WTC11 (cell line): ENCODE data around the gene USP48. TPM values are rescaled to one million over a fixed set of nuclear protein-coding genes. Genes with fewer than 3 reads are reported as not detected.

Experiments
- ATAC-seq: fragments of 200-7000 bp; cut with Tn5 transposase; 2 replicates; pipeline ENCODE4 v1.10.0; 2021; ENCODE audit warnings: mild to moderate bottlenecking, moderate library complexity
- CTCF ChIA-PET: fragments of 300-600 bp; sonication (Branson Sonifier 250); formaldehyde crosslinking; loops from one replicate; lab custom pipeline; 2021; ENCODE audit warnings: antibody characterized with exemption; lab: Charles Lee
- POLR2A ChIA-PET: fragments of 350-600 bp; sonication (Branson Sonifier 250); formaldehyde crosslinking; loops from one replicate; lab custom pipeline; 2021; ENCODE audit warnings: antibody characterized with exemption; lab: Charles Lee
- DNase-seq: peaks from one replicate; pipeline ENCODE4 v3.0.0; 2021; ENCODE audit warnings: low spot score
- H3K27ac Mint-ChIP-seq: 2 replicates; pipeline ENCODE4 v1.8.0; 2021; ENCODE audit warnings: mixed read lengths
- H3K27me3 Mint-ChIP-seq: 2 replicates; pipeline ENCODE4 v1.8.0; 2021; ENCODE audit warnings: low read depth, mild to moderate bottlenecking, moderate library complexity, mixed read lengths
- H3K36me3 Mint-ChIP-seq: 2 replicates; pipeline ENCODE4 v1.8.0; 2021; ENCODE audit warnings: mixed read lengths
- H3K4me1 Mint-ChIP-seq: 2 replicates; pipeline ENCODE4 v1.8.0; 2022; ENCODE audit warnings: mixed read lengths
- H3K4me3 Mint-ChIP-seq: 2 replicates; pipeline ENCODE4 v1.8.0; 2021; ENCODE audit warnings: mild to moderate bottlenecking, moderate library complexity, mixed read lengths
- H3K9me3 Mint-ChIP-seq: 2 replicates; pipeline ENCODE4 v1.8.0; 2021; ENCODE audit warnings: mixed read lengths
- ATF2 ChIP-seq: sonication (generic); formaldehyde crosslinking; IDR thresholded peaks from 2 replicates; pipeline ENCODE4 v1.8.1; 2022; ENCODE audit warnings: low read depth, missing genetic modification reagents, borderline replicate concordance
- CBFB ChIP-seq: sonication (generic); formaldehyde crosslinking; IDR thresholded peaks from 2 replicates; pipeline ENCODE4 v1.8.1; 2022; ENCODE audit warnings: mild to moderate bottlenecking, low read depth, missing genetic modification reagents
- CREM ChIP-seq: sonication (generic); formaldehyde crosslinking; IDR thresholded peaks from 2 replicates; pipeline ENCODE4 v1.8.1; 2022; ENCODE audit warnings: mild to moderate bottlenecking, missing genetic modification reagents, moderate library complexity
- E2F5 ChIP-seq: sonication (generic); formaldehyde crosslinking; IDR thresholded peaks from 2 replicates; pipeline ENCODE4 v1.8.1; 2022; ENCODE audit warnings: mild to moderate bottlenecking, moderate library complexity, missing genetic modification reagents
- ERG ChIP-seq: fragments of 250-450 bp; sonication (Bioruptor Pico); IDR thresholded peaks from 2 replicates; pipeline ENCODE4 v1.8.0; 2021; ENCODE audit warnings: mild to moderate bottlenecking
- FOXP4 ChIP-seq: sonication (generic); formaldehyde crosslinking; IDR thresholded peaks from 2 replicates; pipeline ENCODE4 v1.8.0; 2022; ENCODE audit warnings: mild to moderate bottlenecking, missing genetic modification reagents
- GABPB1 ChIP-seq: sonication (generic); formaldehyde crosslinking; IDR thresholded peaks from 2 replicates; pipeline ENCODE4 v1.8.1; 2023; ENCODE audit warnings: mild to moderate bottlenecking, missing genetic modification reagents
- IRF1 ChIP-seq: sonication (generic); formaldehyde crosslinking; IDR thresholded peaks from 2 replicates; pipeline ENCODE4 v1.8.0; 2023; ENCODE audit warnings: missing genetic modification reagents
- MAX ChIP-seq: sonication (generic); formaldehyde crosslinking; IDR thresholded peaks from 2 replicates; pipeline ENCODE4 v1.8.0; 2022; ENCODE audit warnings: mild to moderate bottlenecking, missing genetic modification reagents
- RORB ChIP-seq: fragments of 250-450 bp; sonication (Bioruptor Pico); IDR thresholded peaks from 2 replicates; pipeline ENCODE4 v1.9.0; 2021; ENCODE audit warnings: mild to moderate bottlenecking
- SMAD4 ChIP-seq: sonication (generic); formaldehyde crosslinking; IDR thresholded peaks from 2 replicates; pipeline ENCODE4 v1.8.0; 2022; ENCODE audit warnings: mild to moderate bottlenecking, missing genetic modification reagents
- SP1 ChIP-seq: sonication (generic); formaldehyde crosslinking; conservative IDR thresholded peaks from 2 replicates; pipeline ENCODE4 v1.8.1; 2022; ENCODE audit warnings: missing genetic modification reagents
- USF1 ChIP-seq: sonication (generic); formaldehyde crosslinking; IDR thresholded peaks from 2 replicates; pipeline ENCODE4 v1.8.0; 2022; ENCODE audit warnings: mild to moderate bottlenecking, missing genetic modification reagents
- ZNF281 ChIP-seq: sonication (generic); formaldehyde crosslinking; IDR thresholded peaks from 2 replicates; pipeline ENCODE4 v1.8.0; 2023; ENCODE audit warnings: mild to moderate bottlenecking, missing genetic modification reagents
- ZNF396 ChIP-seq: fragments of 250-450 bp; sonication (Bioruptor Pico); IDR thresholded peaks from 2 replicates; pipeline ENCODE4 v1.8.0; 2021; ENCODE audit warnings: mild to moderate bottlenecking, moderate library complexity, borderline replicate concordance
- ZNF512 ChIP-seq: sonication (generic); formaldehyde crosslinking; IDR thresholded peaks from 2 replicates; pipeline ENCODE4 v1.8.1; 2022; ENCODE audit warnings: missing genetic modification reagents, borderline replicate concordance
- total RNA-seq: library from RNA; stranded (reverse); gene quantifications from 3 replicates; pipeline ENCODE4 v1.2.3, GENCODE V29; 2021

USP48 gene
- total RNA-seq, 1 experiment from 2014 or later = 86.9 TPM

- DNase-seq (no peak), ATAC-seq (no peak)
- Mint-ChIP-seq H3K9me3 (peaks cover 19% of the 10 kb centered on the region), H3K4me3 (no peak overlapping the region), H3K27me3 (no peaks in the 10 kb centered on the region), H3K4me1 (no peaks in the 10 kb centered on the region), H3K36me3 (peaks cover 57% of the 10 kb centered on the region), H3K27ac (no peak overlapping the region)
- TF ChIP-seq IRF1 (CRISPR knock-in tag) (no peak), GABPB1 (CRISPR knock-in tag) (no peak)
- CTCF ChIA-PET = no interaction called here
- POLR2A ChIA-PET = no interaction called here
Measured at GRCh38 chr1:21830792-21831453, 48.0 kb upstream of the USP48 start.

- ChIA-PET POLR2A (interaction anchor here (0.5 kb wide), 1 partner anchor 1892 kb away, joined by 9 read pairs; no protein-coding TSS in a partner anchor), CTCF (no interaction called here)
- H3K27me3 Mint-ChIP-seq = no peaks in the 10 kb centered on the region
- no peaks in the 10 kb centered on the region for H3K4me1 Mint-ChIP-seq
- peaks cover 45% of the 10 kb centered on the region for H3K36me3 Mint-ChIP-seq
- no peak overlapping the region for H3K4me3 Mint-ChIP-seq
- H3K27ac Mint-ChIP-seq = no peak overlapping the region
- ATAC-seq (no peak), DNase-seq (no peak)
- H3K9me3 Mint-ChIP-seq = peaks cover 8% of the 10 kb centered on the region
- TF ChIP-seq E2F5 (CRISPR knock-in tag) = no peak
- no peak for TF ChIP-seq ZNF281
- TF ChIP-seq USF1 (CRISPR knock-in tag) = no peak
- TF ChIP-seq RORB (CRISPR knock-in tag) = no peak
- TF ChIP-seq MAX (CRISPR knock-in tag) = no peak
- TF ChIP-seq ATF2 = no peak
- TF ChIP-seq ZNF396 = no peak
- no peak for TF ChIP-seq IRF1 (CRISPR knock-in tag)
- no peak for TF ChIP-seq CBFB
- no peak for TF ChIP-seq ERG
- TF ChIP-seq SMAD4 (CRISPR knock-in tag) = no peak
- TF ChIP-seq FOXP4 = no peak
- TF ChIP-seq SP1 = no peak
- no peak for TF ChIP-seq CREM
- TF ChIP-seq ZNF512 = no peak
Measured at GRCh38 chr1:21829294-21829693, 46.3 kb upstream of the USP48 start.
